NOMO-1 (cell line): ENCODE results near the gene SLC25A45.

Experiments used
- DNase-seq, 2 experiments: peaks; one replicate each; lab custom pipeline; 2025; ENCODE audit not compliant: unreplicated experiment in 2 of 2; lab: John Stamatoyannopoulos, UW

SLC25A45 gene

GRCh38 chr11:65327021-65327420 is 55.4 kb downstream of the SLC25A45 start:
- no peak for DNase-seq

DNA sequence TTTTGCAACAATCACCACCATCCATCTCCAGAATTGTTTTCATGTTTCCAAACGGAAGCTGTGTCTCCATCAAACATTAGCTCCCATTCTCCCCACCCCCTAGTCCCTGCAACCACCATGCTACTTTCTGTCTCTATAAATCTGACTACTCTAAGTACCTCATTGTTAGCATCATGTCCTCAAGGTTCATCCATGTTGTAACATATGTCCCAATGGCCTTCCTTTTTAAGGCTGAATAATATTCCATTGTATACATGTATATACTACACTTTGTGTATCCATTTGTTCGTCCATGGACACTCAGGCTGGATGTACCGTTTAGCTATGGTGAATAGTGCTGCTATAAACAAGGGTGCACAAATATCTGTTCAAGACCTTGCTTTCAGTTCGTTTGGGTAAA is 57.0 kb downstream of the SLC25A45 start:
- DNase-seq: no peak
